CD4-positive, alpha-beta T cell (primary cell): ENCODE measurements around the gene SLC13A3. TPM values are rescaled to one million over a fixed set of nuclear protein-coding genes. Genes with fewer than 3 reads are reported as not detected.

Experiments
- ATAC-seq: fragments of 200-7000 bp; cut with Tn5 transposase; one replicate; pipeline ENCODE4 v1.10.0; 2022; ENCODE audit warnings: mild to moderate bottlenecking; ENCODE audit not compliant: poor library complexity
- CTCF ChIA-PET: fragments of 350-600 bp; sonication (Branson Sonifier 250); formaldehyde crosslinking; loops from one replicate; lab custom pipeline; 2021; ENCODE audit warnings: antibody characterized with exemption, inconsistent platforms; lab: Charles Lee
- POLR2A ChIA-PET: fragments of 350-600 bp; sonication (Branson Sonifier 250); formaldehyde crosslinking; loops from one replicate; lab custom pipeline; 2021; ENCODE audit warnings: antibody characterized with exemption, inconsistent platforms; lab: Charles Lee
- DNase-seq, 14 experiments: peaks; one replicate each; pipeline ENCODE4 v3.0.0-alpha.2; 2013 to 2020; ENCODE audit warnings: mixed read lengths in 2 of 14
- H3K27ac ChIP-seq, 2 donors: one replicate each; pipeline versions ENCODE4 v1.5.1 to v1.7.0; 2013; ENCODE audit warnings: low read length in 2 of 2, low read depth in 1 of 2, mild to moderate bottlenecking in 1 of 2
- H3K27me3 ChIP-seq, 2 experiments: 1 replicate in 1 of 2; 2 replicates in 1 of 2; pipeline versions ENCODE4 v1.6.1 to v1.7.0; 2013; ENCODE audit warnings: low read length in 2 of 2, control low read depth in 1 of 2, mild to moderate bottlenecking in 1 of 2, moderate library complexity in 1 of 2; ENCODE audit not compliant: insufficient read depth in 2 of 2, control insufficient read depth in 1 of 2
- H3K36me3 ChIP-seq: one replicate; pipeline ENCODE4 v1.6.1; 2013; ENCODE audit warnings: low read length, control low read depth; ENCODE audit not compliant: insufficient read depth
- H3K4me1 ChIP-seq: one replicate; pipeline ENCODE4 v1.6.1; 2013; ENCODE audit warnings: low read length, control low read depth; ENCODE audit not compliant: insufficient read depth
- H3K4me3 ChIP-seq: one replicate; pipeline ENCODE4 v1.5.1; 2013; ENCODE audit warnings: mild to moderate bottlenecking, low read length, moderate library complexity
- H3K9me3 ChIP-seq, 2 experiments: 1 replicate in 1 of 2; 2 replicates in 1 of 2; pipeline versions ENCODE4 v1.6.1 to v1.7.0; 2013; ENCODE audit warnings: low read length in 2 of 2, mild to moderate bottlenecking in 2 of 2, control low read depth in 1 of 2, moderate library complexity in 1 of 2; ENCODE audit not compliant: control insufficient read depth in 1 of 2, insufficient read depth in 1 of 2
- H3K27ac Mint-ChIP-seq: one replicate; pipeline ENCODE4 v1.8.0; 2020; ENCODE audit warnings: mixed read lengths
- H3K27me3 Mint-ChIP-seq: one replicate; pipeline ENCODE4 v1.8.0; 2021; ENCODE audit warnings: mixed read lengths
- H3K36me3 Mint-ChIP-seq: one replicate; pipeline ENCODE4 v1.8.0; 2021; ENCODE audit warnings: low read depth, mixed read lengths
- H3K4me1 Mint-ChIP-seq: one replicate; pipeline ENCODE4 v1.8.0; 2021; ENCODE audit warnings: low read depth, mixed read lengths
- H3K4me3 Mint-ChIP-seq: one replicate; pipeline ENCODE4 v1.8.0; 2020; ENCODE audit warnings: mild to moderate bottlenecking, mixed read lengths
- H3K9me3 Mint-ChIP-seq: one replicate; pipeline ENCODE4 v1.8.0; 2020; ENCODE audit warnings: mixed read lengths
- intact Hi-C, 2 experiments: fragments of 100-400 bp; cut with DNase I in 1 of 2; cut with micrococcal nuclease in 1 of 2; formaldehyde crosslinking; loops; one replicate each; pipeline versions ENCODE4 v1.15.1 to v1.9.0; 2023 to 2025; cut with DNase I, micrococcal nuclease
- total RNA-seq, 174 experiments: library from RNA in 2 of 174; stranded (reverse) in 2 of 174; gene quantifications; one replicate each; pipeline ENCODE4 v1.2.3 and lab custom pipeline; 2021 to 2026
- TF ChIP-seq, protein P1 (sequence below): fragments of 200-600 bp; IDR thresholded peaks from one replicate; pipeline ENCODE4 v1.8.0; 2022; ENCODE audit warnings: antibody characterized with exemption, mild to moderate bottlenecking

SLC13A3 gene
- total RNA-seq, 2 experiments from 2014 or later = 0.28 TPM; not detected in 1

DNA sequence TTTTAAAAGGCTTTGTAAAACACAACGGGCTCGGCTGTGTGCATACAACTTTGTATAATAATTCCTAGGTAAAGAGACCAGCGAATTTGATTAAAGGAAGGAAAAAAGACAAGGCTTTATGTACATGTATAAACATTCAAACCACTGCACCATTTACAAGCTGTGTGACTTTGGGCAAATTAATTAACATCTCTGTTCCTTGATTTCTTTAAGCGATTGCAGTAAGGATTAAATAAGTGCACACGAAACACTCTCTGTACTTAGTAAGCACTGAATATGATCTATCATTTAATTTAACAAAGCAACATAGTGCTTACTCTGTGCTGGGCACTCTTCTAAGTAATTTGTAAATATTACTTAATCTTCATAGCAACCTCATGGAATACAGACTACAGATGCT, 81.3 kb downstream of the SLC13A3 start:
- ChIA-PET POLR2A (no interaction called here), CTCF (no interaction called here)
- intact Hi-C loops = no loop called here
- Histone ChIP-seq H3K4me1 (no peaks in the 10 kb centered on the region), H3K27ac (no peak overlapping the region), H3K36me3 (no peaks in the 10 kb centered on the region), H3K9me3 (no peaks in the 10 kb centered on the region), H3K27me3 (peaks cover 0 to 3% of the 10 kb centered on the region in 2 experiments), H3K4me3 (no peak overlapping the region)
- Mint-ChIP-seq H3K27ac (no peak overlapping the region), H3K4me3 (no peak overlapping the region), H3K27me3 (peaks cover 33% of the 10 kb centered on the region), H3K4me1 (no peaks in the 10 kb centered on the region), H3K36me3 (no peaks in the 10 kb centered on the region), H3K9me3 (no peaks in the 10 kb centered on the region)
- DNase-seq = no peak
- TF ChIP-seq, protein P1, sequence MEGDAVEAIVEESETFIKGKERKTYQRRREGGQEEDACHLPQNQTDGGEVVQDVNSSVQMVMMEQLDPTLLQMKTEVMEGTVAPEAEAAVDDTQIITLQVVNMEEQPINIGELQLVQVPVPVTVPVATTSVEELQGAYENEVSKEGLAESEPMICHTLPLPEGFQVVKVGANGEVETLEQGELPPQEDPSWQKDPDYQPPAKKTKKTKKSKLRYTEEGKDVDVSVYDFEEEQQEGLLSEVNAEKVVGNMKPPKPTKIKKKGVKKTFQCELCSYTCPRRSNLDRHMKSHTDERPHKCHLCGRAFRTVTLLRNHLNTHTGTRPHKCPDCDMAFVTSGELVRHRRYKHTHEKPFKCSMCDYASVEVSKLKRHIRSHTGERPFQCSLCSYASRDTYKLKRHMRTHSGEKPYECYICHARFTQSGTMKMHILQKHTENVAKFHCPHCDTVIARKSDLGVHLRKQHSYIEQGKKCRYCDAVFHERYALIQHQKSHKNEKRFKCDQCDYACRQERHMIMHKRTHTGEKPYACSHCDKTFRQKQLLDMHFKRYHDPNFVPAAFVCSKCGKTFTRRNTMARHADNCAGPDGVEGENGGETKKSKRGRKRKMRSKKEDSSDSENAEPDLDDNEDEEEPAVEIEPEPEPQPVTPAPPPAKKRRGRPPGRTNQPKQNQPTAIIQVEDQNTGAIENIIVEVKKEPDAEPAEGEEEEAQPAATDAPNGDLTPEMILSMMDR = no peak
- ATAC-seq = no peak

DNA sequence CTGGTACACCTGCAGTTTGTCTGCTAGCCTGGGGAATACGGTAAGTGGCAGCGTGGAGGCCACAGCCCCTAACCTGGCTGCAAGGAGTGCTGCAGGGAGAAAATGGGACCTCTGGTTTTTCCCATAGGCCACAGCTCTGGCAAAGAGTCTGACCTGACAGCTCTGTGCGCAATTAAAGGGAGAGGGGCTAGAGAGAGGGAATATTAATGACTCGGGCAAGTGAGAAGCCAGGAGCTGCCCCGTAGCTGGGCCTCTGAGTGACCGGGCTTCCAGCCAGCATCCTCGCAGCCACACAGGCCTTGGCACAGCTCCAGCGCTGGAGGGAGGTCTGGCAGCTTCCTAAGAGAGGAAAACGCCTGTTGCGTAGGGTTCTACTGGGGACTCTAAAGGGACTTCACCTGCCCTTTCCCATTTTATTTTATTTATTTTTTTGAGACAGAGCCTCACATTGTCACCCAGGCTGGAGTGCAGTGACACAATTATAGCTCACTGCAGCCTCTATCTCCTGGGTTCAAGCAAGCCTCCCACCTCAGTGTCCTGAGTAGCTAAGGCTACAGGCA, 82.6 kb downstream of the SLC13A3 start:
- ATAC-seq (no peak), DNase-seq (no peak)
- Histone ChIP-seq H3K4me1 (no peaks in the 10 kb centered on the region), H3K27me3 (peaks cover 5 to 9% of the 10 kb centered on the region in 2 experiments), H3K27ac (no peak overlapping the region), H3K4me3 (no peak overlapping the region), H3K9me3 (no peaks in the 10 kb centered on the region), H3K36me3 (no peaks in the 10 kb centered on the region)
- intact Hi-C loops = no loop called here
- Mint-ChIP-seq H3K4me1 (no peaks in the 10 kb centered on the region), H3K4me3 (no peak overlapping the region), H3K27ac (no peak overlapping the region), H3K9me3 (no peaks in the 10 kb centered on the region), H3K27me3 (peaks cover 28% of the 10 kb centered on the region), H3K36me3 (no peaks in the 10 kb centered on the region)
- TF ChIP-seq, protein P1 = no peak
- CTCF ChIA-PET = no interaction called here
- POLR2A ChIA-PET = no interaction called here

DNA sequence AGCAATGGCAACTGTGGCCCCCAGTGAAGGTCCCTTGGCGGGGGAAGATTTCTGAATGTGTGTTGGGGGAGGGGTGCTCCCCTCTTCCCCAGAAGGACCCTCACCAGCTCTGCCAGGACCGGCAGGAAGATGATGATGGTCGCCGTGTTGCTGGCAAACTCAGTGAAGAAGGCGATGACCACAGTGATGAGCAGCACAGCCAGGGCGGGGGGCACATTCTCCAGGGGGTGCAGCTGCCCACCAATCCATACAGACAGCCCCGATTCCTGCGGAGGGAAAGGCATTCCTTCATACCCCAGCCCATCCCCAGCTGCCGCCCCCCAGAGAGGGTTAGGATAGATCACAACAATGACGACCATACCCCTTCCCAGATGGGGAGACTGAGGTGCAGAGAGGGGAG, 85.1 kb downstream of the SLC13A3 start:
- Histone ChIP-seq H3K36me3 (no peaks in the 10 kb centered on the region), H3K27me3 (peaks cover 5 to 8% of the 10 kb centered on the region in 2 experiments), H3K4me1 (peaks cover 8% of the 10 kb centered on the region), H3K4me3 (no peak overlapping the region), H3K9me3 (no peaks in the 10 kb centered on the region), H3K27ac (no peak overlapping the region)
- Mint-ChIP-seq H3K36me3 (no peaks in the 10 kb centered on the region), H3K27me3 (peaks cover 24% of the 10 kb centered on the region), H3K27ac (no peak overlapping the region), H3K4me1 (no peaks in the 10 kb centered on the region), H3K9me3 (no peaks in the 10 kb centered on the region), H3K4me3 (no peak overlapping the region)
- TF ChIP-seq, protein P1 = no peak
- ChIA-PET CTCF (no interaction called here), POLR2A (no interaction called here)
- intact Hi-C loops = no loop called here
- ATAC-seq (no peak), DNase-seq (no peak)
